CD4-positive, alpha-beta T cell treated with Interleukin-4 for 4 hours (primary cell): ENCODE data around the gene PAQR4.

Source experiments
- DNase-seq: peaks from one replicate; pipeline ENCODE4 v3.0.0-alpha.2; 2020

The PAQR4 gene

GRCh38 chr16:2981177-2981898 is 12.2 kb downstream of the PAQR4 start:
- no peak for DNase-seq

GRCh38 chr16:2981899-2982250 is 12.7 kb downstream of the PAQR4 start:
- no peak for DNase-seq

- no peak for DNase-seq
Observed at GRCh38 chr16:2982402-2982801, 13.3 kb downstream of the PAQR4 start.

- peak; percentile 62 for DNase-seq
Observed at GRCh38 chr16:2983706-2984136, 14.6 kb downstream of the PAQR4 start.

GRCh38 chr16:2985462-2985861 is 16.3 kb downstream of the PAQR4 start:
- no peak for DNase-seq

- no peak for DNase-seq
Observed at GRCh38 chr16:2985893-2986355, 16.8 kb downstream of the PAQR4 start.

- no peak for DNase-seq
Observed at GRCh38 chr16:2986623-2987188, 17.6 kb downstream of the PAQR4 start.

GRCh38 chr16:2987286-2987685 is 18.1 kb downstream of the PAQR4 start:
- no peak for DNase-seq

- no peak for DNase-seq
Observed at GRCh38 chr16:2987833-2988232, 18.7 kb downstream of the PAQR4 start.

- DNase-seq, result no peak
Observed at GRCh38 chr16:2988590-2989099, 19.5 kb downstream of the PAQR4 start.

GRCh38 chr16:2990891-2991290 is 21.7 kb downstream of the PAQR4 start:
- DNase-seq, result no peak

GRCh38 chr16:2991566-2992261 is 22.6 kb downstream of the PAQR4 start:
- DNase-seq, result no peak

- no peak for DNase-seq
Observed at GRCh38 chr16:2992383-2993081, 23.4 kb downstream of the PAQR4 start.

- DNase-seq, result no peak
Observed at GRCh38 chr16:2996298-2996697, 27.1 kb downstream of the PAQR4 start.

- DNase-seq, result no peak
Observed at GRCh38 chr16:2999929-3000328, 30.8 kb downstream of the PAQR4 start.

- no peak for DNase-seq
Observed at GRCh38 chr16:3000540-3000939, 31.4 kb downstream of the PAQR4 start.

GRCh38 chr16:3001316-3001715 is 32.2 kb downstream of the PAQR4 start:
- DNase-seq, result no peak

GRCh38 chr16:3003582-3004270 is 34.6 kb downstream of the PAQR4 start:
- DNase-seq, result peak; percentile 99

GRCh38 chr16:3004319-3004718 is 35.2 kb downstream of the PAQR4 start:
- no peak for DNase-seq

- no peak for DNase-seq
Observed at GRCh38 chr16:3004781-3005284, 35.7 kb downstream of the PAQR4 start.

GRCh38 chr16:3007059-3007956 is 38.2 kb downstream of the PAQR4 start:
- no peak for DNase-seq
